AG10803 (cell line): Measurements from ENCODE around the gene ATIC.
A peak's percentile ranks its signal among the peaks of the same experiment; 100 is the strongest.

Experiments used
- DNase-seq: peaks from one replicate; pipeline ENCODE4 v3.0.0; 2010; ENCODE audit warnings: low read depth
- H3K4me3 ChIP-seq: 2 replicates; pipeline ENCODE4 v1.5.1; 2011; ENCODE audit warnings: mild to moderate bottlenecking, low read length, control low read depth
- CTCF ChIP-seq: conservative IDR thresholded peaks from 2 replicates; pipeline ENCODE4 v1.5.1; 2011; ENCODE audit warnings: mild to moderate bottlenecking, low read length, control low read depth, inconsistent platforms

The ATIC gene

GRCh38 chr2:215370112-215370965 is 58.5 kb downstream of the ATIC start:
- peak; percentile 42 for DNase-seq
- no peak overlapping the region for H3K4me3 ChIP-seq
- TF ChIP-seq CTCF, result no peak

GRCh38 chr2:215371915-215372897 is 60.3 kb downstream of the ATIC start:
- no peak for DNase-seq

GRCh38 chr2:215372968-215373649 is 61.2 kb downstream of the ATIC start:
- TF ChIP-seq CTCF, result no peak
- no peak overlapping the region for H3K4me3 ChIP-seq
- no peak for DNase-seq

More at GRCh38 chr2:215371915-215372897, 60.3 kb downstream of the ATIC start:
- H3K4me3 ChIP-seq, result no peak overlapping the region
- no peak for TF ChIP-seq CTCF

GRCh38 chr2:215374002-215374401 is 62.1 kb downstream of the ATIC start:
- H3K4me3 ChIP-seq, result no peak overlapping the region
- no peak for DNase-seq
- TF ChIP-seq CTCF, result no peak

- no peak for TF ChIP-seq CTCF
- no peak for DNase-seq
- H3K4me3 ChIP-seq, result no peak overlapping the region
Observed at GRCh38 chr2:215374642-215375466, 63.0 kb downstream of the ATIC start.

- DNase-seq, result no peak
- no peak for TF ChIP-seq CTCF
- no peak overlapping the region for H3K4me3 ChIP-seq
Observed at GRCh38 chr2:215375467-215375830, 63.6 kb downstream of the ATIC start.
